ENCODE data around the gene TCL1A. TPM values are rescaled to one million over a fixed set of nuclear protein-coding genes. Genes with fewer than 3 reads are reported as not detected.

Gene TCL1A
- polyA plus RNA-seq, 1 donor (not counting 4 experiments of a cell fraction or from before 2014, with no cell fraction given) = not detected

DNA sequence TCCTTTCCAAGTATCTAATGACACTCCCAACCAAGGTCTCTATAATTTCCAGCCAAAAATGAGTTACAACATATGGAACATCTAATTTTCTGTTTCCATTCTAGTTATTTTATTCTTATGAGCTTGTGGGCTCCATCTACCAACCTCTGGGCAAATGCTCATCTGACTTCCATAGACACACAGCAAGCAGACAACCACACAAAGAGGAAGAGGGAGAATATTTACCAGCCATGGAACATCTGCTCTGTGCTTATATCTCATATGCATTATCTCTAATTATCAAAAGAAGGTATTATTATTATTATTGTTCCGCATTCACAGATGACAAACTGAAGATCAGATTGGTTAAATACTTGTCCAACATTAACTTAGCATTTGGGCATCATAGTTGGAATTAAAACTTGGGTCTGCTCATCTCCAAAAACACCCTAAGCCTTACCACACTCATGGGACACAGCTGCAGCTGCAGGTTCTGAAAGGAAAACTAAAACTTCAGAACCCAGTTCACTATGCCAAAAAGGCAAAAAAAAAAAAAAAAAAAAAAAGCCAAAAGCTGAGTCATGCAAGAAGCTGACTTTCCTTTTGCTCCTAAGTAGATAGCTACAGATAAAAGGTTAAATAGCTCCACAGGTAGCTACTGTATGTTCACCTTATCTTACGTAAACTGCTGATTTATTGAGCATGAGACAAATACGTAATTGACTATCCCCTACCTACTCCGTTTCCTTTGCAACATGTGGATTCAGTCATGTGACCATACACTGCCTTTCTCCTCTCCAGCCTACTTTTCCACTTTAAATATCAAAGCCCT, 51.3 kb downstream of the TCL1A start:
- Histone ChIP-seq H3K9me3 (ENCODE audit: control insufficient read depth, low read depth, low read length) (no peaks in the 10 kb centered on the region), H3K79me2 (ENCODE audit: control insufficient read depth, insufficient read depth, low read length) (no peaks in the 10 kb centered on the region), H4K20me1 (ENCODE audit: control insufficient read depth, extremely low read depth, insufficient read depth, low read length) (no peaks in the 10 kb centered on the region), H3K27ac (ENCODE audit: control insufficient read depth, insufficient read depth, low read length) (no peak overlapping the region), H3K9me1 (ENCODE audit: control insufficient read depth, extremely low read depth, insufficient read depth, low read length) (no peaks in the 10 kb centered on the region), H3K36me3 (ENCODE audit: control insufficient read depth in 2 of 2, extremely low read depth in 1 of 2, insufficient read depth in 2 of 2, low read length in 2 of 2) (no peaks in the 10 kb centered on the region), H3K27me3 (ENCODE audit: control insufficient read depth, extremely low read depth, insufficient read depth, low read length) (peaks cover 12% of the 10 kb centered on the region), H3K9ac (ENCODE audit: control insufficient read depth, extremely low read depth, insufficient read depth, low read length) (no peak overlapping the region), H3K4me1 (ENCODE audit: control insufficient read depth, extremely low read depth, insufficient read depth, low read length) (no peaks in the 10 kb centered on the region), H3K4me2 (ENCODE audit: control insufficient read depth, extremely low read depth, insufficient read depth, low read depth, low read length) (no peak overlapping the region), H2AFZ (ENCODE audit: control insufficient read depth, low read length) (no peak overlapping the region), H3K4me3 (ENCODE audit: control insufficient read depth in 2 of 3, extremely low read depth in 1 of 3, insufficient read depth in 2 of 3, low read depth in 1 of 3, low read length in 3 of 3) (no peak overlapping the region)
- FAIRE-seq (no peak), DNase-seq (ENCODE audit: low read depth, low spot score) (no peak)
- dilution Hi-C loops (cut with MboI; ENCODE audit: extremely low pct_ligation_motif_present, low sequenced_read_pairs) = no loop called here
- TF ChIP-seq EZH2 (IDR thresholded peaks at IDR 0.05; ENCODE audit: low read length) = no peak
- TF ChIP-seq, protein P1, sequence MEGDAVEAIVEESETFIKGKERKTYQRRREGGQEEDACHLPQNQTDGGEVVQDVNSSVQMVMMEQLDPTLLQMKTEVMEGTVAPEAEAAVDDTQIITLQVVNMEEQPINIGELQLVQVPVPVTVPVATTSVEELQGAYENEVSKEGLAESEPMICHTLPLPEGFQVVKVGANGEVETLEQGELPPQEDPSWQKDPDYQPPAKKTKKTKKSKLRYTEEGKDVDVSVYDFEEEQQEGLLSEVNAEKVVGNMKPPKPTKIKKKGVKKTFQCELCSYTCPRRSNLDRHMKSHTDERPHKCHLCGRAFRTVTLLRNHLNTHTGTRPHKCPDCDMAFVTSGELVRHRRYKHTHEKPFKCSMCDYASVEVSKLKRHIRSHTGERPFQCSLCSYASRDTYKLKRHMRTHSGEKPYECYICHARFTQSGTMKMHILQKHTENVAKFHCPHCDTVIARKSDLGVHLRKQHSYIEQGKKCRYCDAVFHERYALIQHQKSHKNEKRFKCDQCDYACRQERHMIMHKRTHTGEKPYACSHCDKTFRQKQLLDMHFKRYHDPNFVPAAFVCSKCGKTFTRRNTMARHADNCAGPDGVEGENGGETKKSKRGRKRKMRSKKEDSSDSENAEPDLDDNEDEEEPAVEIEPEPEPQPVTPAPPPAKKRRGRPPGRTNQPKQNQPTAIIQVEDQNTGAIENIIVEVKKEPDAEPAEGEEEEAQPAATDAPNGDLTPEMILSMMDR (optimal IDR thresholded peaks at IDR 0.05 in 1 of 3, IDR thresholded peaks at IDR 0.05 in 1 of 3, conservative IDR thresholded peaks at IDR 0.05 in 1 of 3; ENCODE audit: extremely low read depth in 1 of 3, insufficient read depth in 2 of 3, low read length in 3 of 3) = no peak

DNA sequence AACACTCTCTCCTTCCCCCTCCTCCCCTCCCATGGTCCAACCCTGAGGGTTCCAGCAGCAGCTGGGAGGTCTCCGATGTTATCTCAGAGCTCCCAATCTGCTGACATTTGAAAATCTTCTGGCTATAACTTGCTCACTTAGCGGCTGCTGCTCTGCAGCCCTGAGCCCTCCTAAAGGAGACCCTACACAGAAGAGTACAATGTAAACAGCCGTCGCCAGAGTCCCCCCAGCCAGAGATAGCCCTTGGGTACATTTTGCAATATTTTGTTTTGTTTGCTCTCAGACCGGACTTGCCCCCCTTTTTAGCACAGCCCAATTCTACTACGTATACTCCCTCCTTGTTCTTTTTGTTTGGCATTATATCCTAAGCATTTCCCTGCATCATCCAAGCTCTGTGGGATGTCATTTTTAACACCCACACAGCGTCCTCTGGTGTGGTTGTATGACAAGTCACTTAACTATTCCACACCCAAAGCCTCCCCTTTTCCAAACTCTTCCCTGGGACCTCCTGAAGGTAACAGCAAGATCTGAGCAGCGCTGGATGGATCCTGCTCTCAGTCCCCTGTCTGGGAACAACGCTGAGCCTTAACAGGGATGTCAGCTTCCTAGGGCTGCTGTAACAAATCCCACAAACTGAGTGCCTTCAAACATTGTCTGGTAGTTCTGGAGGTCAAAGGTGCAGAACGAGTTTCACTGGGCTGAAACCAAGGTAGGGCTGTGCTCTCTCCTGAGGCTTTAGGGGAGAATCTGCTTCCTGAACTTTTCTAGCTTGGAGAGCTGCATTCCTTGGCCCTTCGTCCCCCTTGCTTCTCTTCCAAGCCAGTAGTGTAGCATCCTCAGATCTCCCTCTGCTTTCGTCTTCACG, 53.0 kb downstream of the TCL1A start:
- H3K4me2 ChIP-seq (ENCODE audit: control insufficient read depth, extremely low read depth, insufficient read depth, low read depth, low read length) = no peak overlapping the region
- DNase-seq (ENCODE audit: low read depth, low spot score) (no peak), FAIRE-seq (no peak)
- no peaks in the 10 kb centered on the region for H3K9me1 ChIP-seq (ENCODE audit: control insufficient read depth, extremely low read depth, insufficient read depth, low read length)
- dilution Hi-C loops (cut with MboI; ENCODE audit: extremely low pct_ligation_motif_present, low sequenced_read_pairs) = no loop called here
- H3K36me3 ChIP-seq (ENCODE audit: control insufficient read depth in 2 of 2, extremely low read depth in 1 of 2, insufficient read depth in 2 of 2, low read length in 2 of 2) = no peaks in the 10 kb centered on the region
- H4K20me1 ChIP-seq (ENCODE audit: control insufficient read depth, extremely low read depth, insufficient read depth, low read length) = no peaks in the 10 kb centered on the region
- TF ChIP-seq EZH2 (IDR thresholded peaks at IDR 0.05; ENCODE audit: low read length) = no peak
- TF ChIP-seq, protein P1 (optimal IDR thresholded peaks at IDR 0.05 in 1 of 3, IDR thresholded peaks at IDR 0.05 in 1 of 3, conservative IDR thresholded peaks at IDR 0.05 in 1 of 3; ENCODE audit: extremely low read depth in 1 of 3, insufficient read depth in 2 of 3, low read length in 3 of 3) = no peak
- H3K27me3 ChIP-seq (ENCODE audit: control insufficient read depth, extremely low read depth, insufficient read depth, low read length) = peaks cover 12% of the 10 kb centered on the region
- no peaks in the 10 kb centered on the region for H3K9me3 ChIP-seq (ENCODE audit: control insufficient read depth, low read depth, low read length)
- H3K79me2 ChIP-seq (ENCODE audit: control insufficient read depth, insufficient read depth, low read length) = no peaks in the 10 kb centered on the region
- H3K4me3 ChIP-seq (ENCODE audit: control insufficient read depth in 2 of 3, extremely low read depth in 1 of 3, insufficient read depth in 2 of 3, low read depth in 1 of 3, low read length in 3 of 3) = no peak overlapping the region
- H2AFZ ChIP-seq (ENCODE audit: control insufficient read depth, low read length) = no peak overlapping the region
- H3K9ac ChIP-seq (ENCODE audit: control insufficient read depth, extremely low read depth, insufficient read depth, low read length) = no peak overlapping the region
- no peaks in the 10 kb centered on the region for H3K4me1 ChIP-seq (ENCODE audit: control insufficient read depth, extremely low read depth, insufficient read depth, low read length)
- no peak overlapping the region for H3K27ac ChIP-seq (ENCODE audit: control insufficient read depth, insufficient read depth, low read length)

Data from keratinocyte (primary cell).